NCI-H526 treated with DMSO at 0.1 percent for 48 hours (cell line): Measurements from ENCODE around the gene CCDC78.

ENCODE experiments used
- DNase-seq: peaks from one replicate; lab custom pipeline; 2025; lab: John Stamatoyannopoulos, UW

Gene CCDC78

GRCh38 chr16:710500-711075 is 15.7 kb downstream of the CCDC78 start:
- DNase-seq, result no peak

GRCh38 chr16:709566-710499 is 16.4 kb downstream of the CCDC78 start:
- DNase-seq, result peak; percentile 22

GRCh38 chr16:708959-709358 is 17.3 kb downstream of the CCDC78 start:
- DNase-seq, result no peak

- DNase-seq, result no peak
Measured at GRCh38 chr16:708019-708418, 18.2 kb downstream of the CCDC78 start.

- DNase-seq, result no peak
Measured at GRCh38 chr16:707062-707538, 19.1 kb downstream of the CCDC78 start.

GRCh38 chr16:706189-707061 is 19.8 kb downstream of the CCDC78 start:
- no peak for DNase-seq

- peak; percentile 17 for DNase-seq
Measured at GRCh38 chr16:705431-706188, 20.6 kb downstream of the CCDC78 start, which contains the start of gene FBXL16. Gene FBXL16, minus strand, starts transcription at chr16:705801. Its CDS starts 8,396 bp downstream, at chr16:697405.

- no peak for DNase-seq
Measured at GRCh38 chr16:704552-705380, 21.5 kb downstream of the CCDC78 start.

GRCh38 chr16:704047-704446 is 22.2 kb downstream of the CCDC78 start:
- DNase-seq, result no peak

GRCh38 chr16:703406-703805 is 22.8 kb downstream of the CCDC78 start:
- no peak for DNase-seq

- DNase-seq, result no peak
Measured at GRCh38 chr16:702341-702740, 23.9 kb downstream of the CCDC78 start.

GRCh38 chr16:700684-701584 is 25.3 kb downstream of the CCDC78 start:
- DNase-seq, result no peak

- DNase-seq, result no peak
Measured at GRCh38 chr16:698911-699671, 27.2 kb downstream of the CCDC78 start.

GRCh38 chr16:695355-696089 is 30.7 kb downstream of the CCDC78 start:
- peak; percentile 70 for DNase-seq

GRCh38 chr16:694863-695354 is 31.3 kb downstream of the CCDC78 start:
- no peak for DNase-seq

- no peak for DNase-seq
Measured at GRCh38 chr16:694187-694862, 31.9 kb downstream of the CCDC78 start.

- DNase-seq, result no peak
Measured at GRCh38 chr16:693766-694165, 32.5 kb downstream of the CCDC78 start.
